GM12872 (cell line): ENCODE measurements around the gene POC1B.

Experiments used
- CTCF ChIP-seq: IDR thresholded peaks from 3 replicates; pipeline ENCODE4 v1.5.1; 2011; ENCODE audit warnings: low read depth, mild to moderate bottlenecking, low read length, moderate library complexity; ENCODE audit not compliant: insufficient read depth

The POC1B gene

GRCh38 chr12:89525824-89526770 is at the start of gene POC1B:
Gene POC1B, minus strand, starts transcription at chr12:89526047. Its CDS starts 152 bp downstream, at chr12:89525895.
- TF ChIP-seq CTCF, result no peak

DNA sequence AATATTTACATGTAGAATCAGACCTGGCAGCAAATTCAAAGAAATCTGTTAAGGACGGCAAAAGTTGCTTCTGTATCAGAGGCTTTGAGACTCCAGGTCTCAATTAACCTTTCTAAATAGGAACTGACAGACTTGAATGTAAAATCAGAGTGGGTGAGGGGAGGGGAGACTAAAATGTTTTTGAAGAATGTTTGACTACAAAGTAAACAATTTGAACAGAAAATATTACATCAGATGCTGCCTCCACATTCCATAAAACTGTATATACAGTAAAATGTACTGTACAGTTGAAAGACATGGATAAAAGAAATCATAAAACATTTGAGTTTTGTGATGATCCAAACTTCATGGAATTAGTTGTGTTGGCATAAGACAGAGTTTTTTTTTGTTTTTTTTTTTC is 49.5 kb upstream of the POC1B start:
- TF ChIP-seq CTCF, result no peak

- no peak for TF ChIP-seq CTCF
These were observed 48.9 kb upstream of the POC1B start for GRCh38 chr12:89574736-89575208.

DNA sequence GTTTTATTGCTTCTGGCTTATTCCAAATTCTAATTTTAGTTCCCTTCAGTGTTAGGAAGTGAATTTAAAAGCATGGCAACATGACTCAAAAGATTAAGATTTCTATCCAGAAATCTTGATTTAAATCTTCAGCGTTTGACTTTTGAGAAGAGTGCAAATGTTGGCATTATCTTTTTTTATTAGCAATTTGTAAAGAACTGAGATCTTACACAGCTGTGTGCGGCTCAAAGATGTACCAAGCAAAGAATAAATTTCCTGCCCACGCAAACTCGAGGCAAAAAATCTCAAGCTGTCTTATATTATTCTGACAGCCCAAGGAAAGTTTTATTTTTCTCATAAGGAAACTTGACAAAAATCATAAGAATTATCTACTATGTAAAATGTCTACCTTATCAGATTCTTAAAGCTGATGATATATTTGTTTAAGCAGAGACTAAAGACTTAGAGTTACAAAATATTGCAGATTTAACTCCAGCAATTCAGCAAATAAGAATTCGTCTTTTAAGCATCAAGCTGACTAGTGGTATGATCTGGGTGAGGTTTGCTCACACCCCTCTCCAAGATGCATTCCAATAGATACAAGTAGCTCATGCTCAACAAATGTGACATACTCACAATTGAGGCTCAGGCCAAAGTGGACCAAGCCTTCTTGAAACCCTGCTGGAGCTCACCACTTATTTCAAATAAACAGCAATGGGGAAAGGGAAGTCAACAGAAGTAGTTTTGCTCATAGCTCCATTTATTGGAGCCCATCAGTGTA is 47.4 kb upstream of the POC1B start:
- TF ChIP-seq CTCF, result no peak

GRCh38 chr12:89571491-89572195 is 45.8 kb upstream of the POC1B start:
- no peak for TF ChIP-seq CTCF

DNA sequence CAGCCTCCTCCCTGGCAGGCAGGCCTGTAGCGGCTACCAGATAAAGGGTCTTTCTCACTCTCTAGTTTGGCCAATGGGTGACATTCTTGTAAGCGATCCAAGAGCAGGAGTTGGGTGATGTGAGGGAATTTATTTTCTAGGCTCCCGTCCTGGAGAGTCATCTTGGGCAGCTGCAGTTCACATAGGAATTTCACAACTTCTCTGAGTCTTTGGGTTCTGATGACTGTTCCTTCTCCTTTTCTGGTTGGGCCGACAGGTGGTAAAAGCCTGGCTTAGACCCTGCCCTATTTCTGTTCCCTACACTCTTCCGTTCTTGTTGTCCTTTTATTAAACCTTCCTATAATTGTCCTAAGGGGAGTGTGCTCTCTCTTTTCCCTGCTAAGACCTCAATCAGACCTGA is 42.6 kb upstream of the POC1B start:
- TF ChIP-seq CTCF, result no peak
